GM10847 (cell line): Measurements from ENCODE around the gene RIPK3.
A peak's percentile ranks its signal among the peaks of the same experiment; 100 is the strongest.

ENCODE experiments used
- POLR2A ChIP-seq: IDR thresholded peaks from 2 replicates; pipeline ENCODE4 v1.6.1; 2011; ENCODE audit not compliant: insufficient read length; ENCODE audit errors: extremely low read depth

Gene RIPK3

DNA sequence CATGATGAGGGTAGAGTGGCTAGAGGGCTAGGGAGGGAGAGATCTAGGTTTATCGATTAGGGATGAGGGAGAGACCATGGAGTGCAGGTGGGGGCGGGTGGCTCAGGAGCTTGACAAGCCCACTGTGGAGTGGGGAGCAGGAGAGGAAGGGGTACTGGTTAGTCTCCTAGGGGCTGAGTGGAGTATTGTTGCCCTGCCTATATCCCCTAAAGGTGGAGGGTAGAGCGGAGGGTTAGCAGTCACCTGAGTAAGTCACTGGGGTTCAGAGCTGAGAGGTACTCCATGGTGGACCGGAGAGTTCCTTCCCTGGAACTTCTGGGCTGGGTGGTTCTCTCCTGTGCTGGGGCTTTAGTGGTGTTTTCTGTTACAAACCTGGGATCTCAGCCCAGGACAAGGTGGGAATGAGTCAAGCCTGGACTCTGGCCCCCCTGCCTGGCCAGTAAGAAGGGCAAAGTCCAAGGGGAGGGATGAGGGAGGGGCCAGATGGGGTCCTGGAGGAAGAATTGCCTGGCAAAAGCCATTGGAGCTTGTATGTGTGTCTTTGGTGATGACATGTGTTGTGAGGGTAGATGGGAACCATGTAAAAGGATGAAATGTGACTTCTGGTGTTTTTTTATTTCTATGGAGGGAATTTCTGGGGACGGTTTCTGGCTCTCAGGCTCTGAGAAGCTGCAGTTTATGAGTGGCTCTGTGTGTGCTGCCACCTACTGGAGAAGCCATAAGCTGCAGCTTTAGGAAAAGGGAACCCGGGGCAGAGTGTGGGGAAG lies 32.0 kb downstream of the RIPK3 start, which contains the start of gene CIDEB:
CIDEB (minus strand) TSS at position 403 of the 767 bp plus-strand sequence; CDS start at position 284, 119 bp downstream.
- no peak for TF ChIP-seq POLR2A

- no peak for TF ChIP-seq POLR2A
Measured at GRCh38 chr14:24307156-24307574, 32.6 kb downstream of the RIPK3 start.

GRCh38 chr14:24304019-24304387 lies 35.8 kb downstream of the RIPK3 start:
- no peak for TF ChIP-seq POLR2A

DNA sequence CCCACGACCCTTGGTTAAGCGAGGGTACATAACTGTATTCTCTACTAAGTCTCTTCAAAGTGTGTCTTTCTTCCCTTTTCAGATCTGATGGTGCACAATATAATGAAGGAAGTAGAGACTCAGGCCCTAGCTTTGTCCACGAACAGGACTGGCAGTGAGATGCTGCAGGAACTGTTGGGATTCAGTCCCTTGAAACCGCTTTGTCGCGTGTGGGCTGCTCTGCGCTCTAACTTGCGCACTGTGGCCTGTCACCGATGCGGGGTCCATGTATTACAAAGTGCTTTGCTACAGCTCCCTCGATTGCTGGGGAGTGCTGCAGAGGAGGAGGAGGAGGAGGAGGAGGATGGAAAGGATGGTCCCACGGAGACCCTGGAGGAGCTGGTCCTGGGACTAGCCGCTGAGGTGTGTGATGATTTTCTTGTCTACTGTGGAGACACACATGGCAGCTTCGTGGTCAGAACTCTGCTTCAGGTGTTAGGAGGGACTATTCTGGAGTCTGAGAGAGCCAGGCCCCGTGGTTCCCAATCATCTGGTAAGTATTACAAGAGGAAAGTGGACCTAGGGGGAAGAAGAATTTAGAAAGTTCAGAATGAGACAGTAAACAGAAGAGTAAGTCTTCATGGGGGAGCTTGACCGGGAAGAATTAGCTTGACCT lies 39.3 kb downstream of the RIPK3 start:
- TF ChIP-seq POLR2A: no peak

- TF ChIP-seq POLR2A: peak; percentile 47
Measured at GRCh38 chr14:24299255-24300191, 40.3 kb downstream of the RIPK3 start, which contains the start of the genes DHRS1 and NOP9. Gene DHRS1 (minus strand): TSS chr14:24299780. CDS start chr14:24299106, 674 bp downstream. Gene NOP9 (plus strand): TSS chr14:24299850. CDS start chr14:24299955, 105 bp downstream.

GRCh38 chr14:24298892-24299254 lies 40.9 kb downstream of the RIPK3 start:
- TF ChIP-seq POLR2A: no peak

DNA sequence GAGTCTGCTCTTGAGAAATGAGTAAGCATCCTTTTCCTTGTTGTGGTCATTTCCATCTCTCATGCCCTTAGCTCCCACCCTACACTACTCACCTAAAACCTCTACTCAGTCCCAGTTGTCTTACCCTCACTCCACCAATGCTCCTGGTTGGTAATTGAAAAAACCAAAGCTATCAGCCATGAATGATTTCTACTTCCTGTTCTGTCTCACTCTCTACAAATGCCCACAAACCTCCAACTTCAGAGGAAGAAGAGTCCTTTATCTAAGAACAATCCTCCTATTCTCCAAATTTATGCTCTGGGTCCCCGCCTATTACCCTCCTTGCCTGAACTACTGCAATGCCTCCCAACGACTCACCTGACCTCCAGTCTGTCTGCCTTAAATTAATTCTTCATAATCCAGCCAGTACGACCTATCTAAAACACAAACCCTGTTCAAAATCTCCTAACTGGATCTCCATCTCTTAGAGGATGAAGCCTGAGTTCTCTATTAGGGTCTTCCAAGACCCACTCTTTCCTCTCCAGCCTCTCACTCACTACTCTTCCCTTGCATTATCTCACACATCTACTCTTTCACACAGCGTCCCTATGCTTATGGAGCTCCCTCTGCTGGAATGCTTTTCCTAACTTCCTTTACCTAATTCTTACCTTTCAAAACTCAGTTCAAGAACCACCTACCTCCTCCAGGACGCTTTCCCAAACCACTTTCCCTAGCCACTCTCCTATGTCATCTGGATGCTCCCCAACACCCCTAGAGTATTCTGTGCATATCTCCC lies 42.4 kb downstream of the RIPK3 start:
- no peak for TF ChIP-seq POLR2A

DNA sequence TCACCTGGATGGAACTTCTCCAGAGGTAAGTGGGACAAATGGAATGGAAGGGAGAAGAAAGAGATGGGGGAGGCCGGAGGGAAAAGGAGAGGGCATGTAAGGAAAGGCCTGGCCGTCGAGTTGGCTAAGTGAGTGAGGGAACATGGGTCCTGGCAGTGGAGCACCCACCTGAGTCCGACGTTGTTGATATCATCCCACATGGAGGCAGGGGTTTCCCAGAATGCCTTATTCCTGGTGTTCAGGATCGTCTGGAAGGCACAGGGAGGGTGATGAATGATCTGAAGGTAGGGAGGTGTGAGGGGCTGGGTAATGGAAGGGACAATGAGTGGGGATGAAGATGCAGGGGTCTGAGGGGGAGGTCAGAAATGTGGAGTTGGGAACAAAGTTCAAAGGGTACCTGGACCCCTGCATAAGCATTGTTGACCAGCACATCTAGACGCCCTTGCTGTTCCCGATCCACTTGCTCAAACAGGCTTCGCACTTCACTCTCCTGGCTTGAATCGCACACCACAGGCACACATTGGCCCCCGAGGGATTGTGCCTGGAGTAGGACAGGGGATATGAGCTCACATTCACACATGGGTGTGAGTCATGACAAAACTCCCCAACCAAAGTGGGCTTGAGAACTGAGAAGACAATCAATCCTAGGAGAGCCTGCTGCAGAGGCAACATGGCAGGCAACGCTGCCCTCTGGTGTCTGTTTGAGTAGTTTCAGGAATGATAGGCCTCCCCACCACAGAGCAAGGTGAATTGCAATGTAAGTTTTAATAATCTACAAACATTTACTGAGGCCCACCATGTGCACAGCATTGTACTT lies 43.2 kb downstream of the RIPK3 start:
- TF ChIP-seq POLR2A: no peak

GRCh38 chr14:24293525-24293924 lies 46.3 kb downstream of the RIPK3 start:
- no peak for TF ChIP-seq POLR2A

GRCh38 chr14:24292118-24292807 lies 47.5 kb downstream of the RIPK3 start:
- no peak for TF ChIP-seq POLR2A

DNA sequence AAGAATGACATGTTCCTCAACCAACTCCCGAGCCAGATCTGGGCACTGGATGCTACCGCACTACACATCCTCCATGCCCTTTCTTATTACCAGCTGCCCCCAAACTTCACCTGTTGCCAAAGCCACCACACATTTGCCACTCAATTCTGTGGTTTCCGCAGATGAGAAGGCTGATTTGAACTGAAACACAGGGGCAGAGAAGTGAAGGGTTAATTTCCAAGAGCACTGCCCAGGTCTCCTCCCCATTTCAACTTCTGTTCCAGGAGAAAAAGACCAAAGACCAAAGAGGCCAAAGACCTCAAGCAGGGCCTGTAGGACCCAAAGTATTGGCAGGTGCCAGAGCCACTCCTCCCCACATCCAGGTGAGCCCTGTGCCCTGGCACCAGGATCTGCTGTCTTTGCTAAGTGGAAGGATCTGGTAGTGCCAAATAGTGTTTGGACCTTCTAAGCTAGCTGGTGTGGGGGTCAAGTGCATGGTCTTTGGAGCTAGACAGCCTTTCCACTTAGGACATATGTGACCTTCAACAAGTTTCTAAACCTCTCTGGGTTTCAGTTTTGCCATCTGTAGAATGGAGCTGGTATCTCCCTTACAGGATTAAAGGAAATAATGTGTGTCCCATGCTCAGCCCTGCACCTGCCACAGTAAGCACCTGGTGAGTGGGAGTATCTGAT lies 48.2 kb downstream of the RIPK3 start:
- no peak for TF ChIP-seq POLR2A

DNA sequence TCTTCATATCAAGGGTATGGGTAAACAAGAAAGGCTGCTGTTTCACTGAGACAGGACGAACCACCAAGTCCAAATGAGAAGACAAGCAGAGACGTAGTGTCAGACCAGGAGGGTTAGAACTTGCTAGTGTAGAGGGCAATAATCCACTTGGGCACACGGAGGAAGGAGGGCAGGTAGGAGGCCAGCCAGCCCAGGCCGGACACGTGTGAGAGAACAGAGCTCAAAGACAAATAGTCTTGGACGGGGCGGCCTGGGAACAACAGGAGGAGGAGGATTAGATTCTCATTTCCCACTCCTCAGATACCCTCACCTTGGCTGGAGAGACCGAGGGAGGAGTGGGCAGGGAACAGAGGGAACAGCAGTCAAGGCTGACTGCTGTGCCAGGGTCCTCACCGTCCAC lies 49.0 kb downstream of the RIPK3 start:
- TF ChIP-seq POLR2A: no peak
